Nephron progenitor cell (in vitro differentiated cells): Measurements from ENCODE around the gene GLIS1.

Experiments used
- DNase-seq: peaks from one replicate; pipeline ENCODE4 v3.0.0; 2021
- H3K27ac Mint-ChIP-seq: 2 replicates; pipeline ENCODE4 v1.8.0; 2021; ENCODE audit warnings: mild to moderate bottlenecking, moderate library complexity, mixed read lengths
- H3K27me3 Mint-ChIP-seq: 2 replicates; pipeline ENCODE4 v1.8.0; 2021; ENCODE audit warnings: mild to moderate bottlenecking, low read depth, mixed read lengths; ENCODE audit not compliant: poor library complexity
- H3K36me3 Mint-ChIP-seq: 2 replicates; pipeline ENCODE4 v1.8.0; 2021; ENCODE audit warnings: low read depth, mixed read lengths
- H3K4me1 Mint-ChIP-seq: 2 replicates; pipeline ENCODE4 v1.8.0; 2021; ENCODE audit warnings: mixed read lengths
- H3K4me3 Mint-ChIP-seq: 2 replicates; pipeline ENCODE4 v1.8.0; 2021; ENCODE audit warnings: mild to moderate bottlenecking, moderate library complexity, mixed read lengths
- H3K9me3 Mint-ChIP-seq: 2 replicates; pipeline ENCODE4 v1.8.0; 2021; ENCODE audit warnings: mild to moderate bottlenecking, moderate library complexity, mixed read lengths
- CTCF ChIP-seq: fragments of 200-600 bp; sonication (generic); IDR thresholded peaks from 2 replicates; pipeline ENCODE4 v1.5.0; 2021; ENCODE audit warnings: antibody characterized with exemption

The GLIS1 gene

DNA sequence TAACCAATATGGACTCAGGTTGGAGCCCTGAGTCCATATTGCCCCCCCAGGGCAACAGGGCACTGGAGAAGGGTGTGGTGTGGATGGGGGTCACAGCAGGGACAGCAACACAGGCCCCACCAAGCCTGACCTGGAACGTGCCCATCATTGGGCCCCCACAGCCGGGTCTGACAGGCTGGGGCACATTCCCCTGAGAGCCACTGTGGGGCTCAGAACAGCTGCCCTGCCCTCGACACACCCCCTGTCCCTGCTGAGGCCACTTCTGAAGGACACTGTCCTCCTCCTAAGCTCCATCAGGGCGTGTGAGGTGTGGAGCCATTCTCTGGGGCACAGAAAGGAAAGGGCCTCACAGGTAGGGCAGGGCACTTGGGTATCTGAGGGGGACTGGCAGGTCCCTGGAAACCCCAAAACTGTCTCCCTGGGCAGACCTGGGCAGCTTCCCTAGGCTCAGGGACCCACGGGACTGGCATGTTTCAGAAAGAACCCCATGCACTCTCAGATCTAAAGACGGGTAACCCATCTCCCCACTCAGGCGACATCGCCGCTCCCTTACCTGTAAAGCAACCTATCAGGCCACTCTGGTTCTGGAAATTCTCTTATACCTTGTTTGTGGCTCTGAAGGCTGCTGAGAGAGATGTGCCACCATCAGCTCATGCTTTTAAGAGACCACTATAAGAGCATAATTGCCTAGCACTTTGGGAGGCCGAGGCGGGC lies 184.2 kb downstream of the GLIS1 start:
- H3K9me3 Mint-ChIP-seq: no peaks in the 10 kb centered on the region
- H3K4me1 Mint-ChIP-seq: peaks cover 29% of the 10 kb centered on the region
- no peak overlapping the region for H3K27ac Mint-ChIP-seq
- H3K4me3 Mint-ChIP-seq: no peak overlapping the region
- no peaks in the 10 kb centered on the region for H3K36me3 Mint-ChIP-seq
- peaks cover 17% of the 10 kb centered on the region for H3K27me3 Mint-ChIP-seq
- no peak for TF ChIP-seq CTCF
- no peak for DNase-seq

GRCh38 chr1:53553734-53554509 lies 185.0 kb downstream of the GLIS1 start:
- DNase-seq: peak; percentile 0
- Mint-ChIP-seq H3K4me1 (peaks cover 20% of the 10 kb centered on the region), H3K4me3 (no peak overlapping the region), H3K27me3 (peaks cover 22% of the 10 kb centered on the region), H3K36me3 (no peaks in the 10 kb centered on the region), H3K9me3 (no peaks in the 10 kb centered on the region), H3K27ac (no peak overlapping the region)
- no peak for TF ChIP-seq CTCF

DNA sequence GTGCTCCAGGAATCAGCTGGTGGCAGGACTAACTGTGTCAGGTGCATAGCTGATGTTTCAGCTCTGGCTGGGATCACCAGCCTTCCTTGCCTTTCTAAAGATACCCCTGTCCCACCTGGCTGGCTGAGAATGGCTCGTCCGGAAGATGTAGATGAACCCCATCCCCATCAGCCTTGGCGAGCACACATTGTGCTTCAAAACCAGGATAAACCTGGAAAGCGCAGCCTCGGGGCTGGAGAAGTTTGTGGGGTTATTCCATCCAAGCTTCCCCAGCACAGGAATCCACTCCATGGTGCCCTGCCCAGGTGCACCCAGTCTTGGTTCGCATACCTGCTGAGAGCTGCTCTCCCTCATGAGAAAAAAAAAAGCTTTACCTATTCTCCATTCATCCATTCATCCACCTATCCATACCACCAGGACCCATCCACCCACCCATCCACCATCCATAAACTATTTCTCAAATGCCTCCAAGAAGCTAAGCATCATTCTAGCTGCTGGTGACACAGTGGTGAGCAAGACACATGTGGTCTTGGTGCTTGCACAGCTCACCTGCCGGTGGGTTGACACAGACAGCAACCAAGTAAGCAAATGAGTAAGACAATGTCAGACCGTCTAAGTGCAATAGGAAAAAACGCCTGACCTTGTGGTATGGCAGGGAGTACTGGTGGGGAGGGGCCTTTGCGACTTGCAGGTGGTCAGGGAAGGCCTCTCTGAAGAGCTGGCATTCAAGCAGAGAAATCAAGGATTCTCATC lies 185.8 kb downstream of the GLIS1 start:
- Mint-ChIP-seq H3K36me3 (no peaks in the 10 kb centered on the region), H3K9me3 (no peaks in the 10 kb centered on the region), H3K27me3 (peaks cover 24% of the 10 kb centered on the region), H3K4me3 (no peak overlapping the region), H3K27ac (no peak overlapping the region), H3K4me1 (peaks cover 13% of the 10 kb centered on the region)
- peak; percentile 1 for DNase-seq
- no peak for TF ChIP-seq CTCF

- DNase-seq: peak; percentile 2
- no peak for TF ChIP-seq CTCF
- H3K36me3 Mint-ChIP-seq: no peaks in the 10 kb centered on the region
- H3K27me3 Mint-ChIP-seq: peaks cover 24% of the 10 kb centered on the region
- no peak overlapping the region for H3K4me3 Mint-ChIP-seq
- no peaks in the 10 kb centered on the region for H3K9me3 Mint-ChIP-seq
- H3K4me1 Mint-ChIP-seq: peaks cover 5% of the 10 kb centered on the region
- no peak overlapping the region for H3K27ac Mint-ChIP-seq
Observed at GRCh38 chr1:53552146-53552861, 186.7 kb downstream of the GLIS1 start.

GRCh38 chr1:53551428-53551995 lies 187.5 kb downstream of the GLIS1 start:
- peak; percentile 0 for DNase-seq
- Mint-ChIP-seq H3K36me3 (no peaks in the 10 kb centered on the region), H3K9me3 (no peaks in the 10 kb centered on the region), H3K4me1 (peaks cover 8% of the 10 kb centered on the region), H3K27me3 (peaks cover 24% of the 10 kb centered on the region), H3K27ac (no peak overlapping the region), H3K4me3 (no peak overlapping the region)
- TF ChIP-seq CTCF: no peak
